HG02763 (cell line): ENCODE measurements around the gene XPO6.

Source experiments
- ATAC-seq: cut with Tn5 transposase; IDR thresholded peaks from one replicate; pipeline ENCODE4 v1.9.1; 2021; ENCODE audit warnings: mild to moderate bottlenecking, moderate library complexity; ENCODE audit not compliant: unreplicated experiment

The XPO6 gene

DNA sequence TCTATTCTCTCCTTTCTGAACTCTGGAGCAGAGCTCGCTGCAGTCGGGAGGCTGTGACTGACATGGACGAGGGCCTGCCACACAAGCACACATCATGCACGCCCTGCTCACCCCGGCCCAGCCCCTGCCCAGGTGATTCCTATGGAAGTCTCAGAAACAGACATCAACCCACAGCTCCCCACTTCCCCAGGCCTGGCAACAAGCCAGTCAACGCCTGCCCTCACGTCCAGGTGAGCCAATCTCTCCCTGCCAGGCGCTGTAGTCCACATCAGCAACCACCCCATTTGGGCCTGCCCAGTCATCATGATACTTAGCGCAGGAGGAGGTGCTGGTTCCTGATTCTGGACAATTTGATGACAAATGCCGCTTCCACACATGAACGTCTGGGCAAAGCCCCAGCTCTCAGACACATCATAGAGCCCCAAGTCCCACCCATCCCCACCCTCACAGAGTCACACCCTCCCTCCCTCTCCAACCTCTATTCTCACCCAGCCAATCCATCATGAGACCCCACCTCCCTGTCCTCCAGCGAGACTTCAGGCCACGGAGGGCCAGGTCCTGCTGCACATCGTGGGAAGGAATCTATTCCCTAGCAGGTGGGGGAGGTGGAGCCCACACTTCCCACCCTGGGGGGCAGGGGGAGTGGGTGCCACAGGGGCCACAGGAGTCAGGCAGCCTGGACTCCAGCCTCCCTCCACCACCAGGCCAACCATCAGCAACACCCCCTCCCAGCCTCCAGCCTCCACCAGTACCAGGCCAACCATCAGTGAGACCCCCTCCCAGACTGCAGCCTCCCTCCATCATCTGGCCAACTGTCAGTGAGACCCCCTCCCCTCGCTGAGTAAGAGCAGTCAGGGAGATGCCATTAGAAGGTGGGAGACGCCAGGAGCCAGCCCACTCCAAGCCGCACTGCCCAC lies 114.5 kb downstream of the XPO6 start:
- ATAC-seq = no peak

DNA sequence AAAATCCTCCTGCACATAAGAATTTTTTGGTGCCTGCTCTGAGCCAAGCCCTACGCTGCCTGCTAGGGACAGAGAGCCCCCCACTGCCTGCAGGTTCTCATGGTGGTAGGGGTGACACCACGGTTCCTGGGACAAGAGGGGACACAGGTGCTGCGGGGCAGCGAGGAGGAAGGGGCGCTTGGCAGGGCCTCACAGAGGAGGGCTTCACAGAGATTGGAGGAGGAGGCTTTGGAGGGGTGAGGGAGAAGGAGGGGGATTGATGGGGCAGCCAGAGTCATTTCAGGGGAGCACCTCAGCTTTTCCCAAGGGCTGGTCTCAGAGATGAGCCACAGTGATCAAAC lies 118.4 kb downstream of the XPO6 start:
- no peak for ATAC-seq

DNA sequence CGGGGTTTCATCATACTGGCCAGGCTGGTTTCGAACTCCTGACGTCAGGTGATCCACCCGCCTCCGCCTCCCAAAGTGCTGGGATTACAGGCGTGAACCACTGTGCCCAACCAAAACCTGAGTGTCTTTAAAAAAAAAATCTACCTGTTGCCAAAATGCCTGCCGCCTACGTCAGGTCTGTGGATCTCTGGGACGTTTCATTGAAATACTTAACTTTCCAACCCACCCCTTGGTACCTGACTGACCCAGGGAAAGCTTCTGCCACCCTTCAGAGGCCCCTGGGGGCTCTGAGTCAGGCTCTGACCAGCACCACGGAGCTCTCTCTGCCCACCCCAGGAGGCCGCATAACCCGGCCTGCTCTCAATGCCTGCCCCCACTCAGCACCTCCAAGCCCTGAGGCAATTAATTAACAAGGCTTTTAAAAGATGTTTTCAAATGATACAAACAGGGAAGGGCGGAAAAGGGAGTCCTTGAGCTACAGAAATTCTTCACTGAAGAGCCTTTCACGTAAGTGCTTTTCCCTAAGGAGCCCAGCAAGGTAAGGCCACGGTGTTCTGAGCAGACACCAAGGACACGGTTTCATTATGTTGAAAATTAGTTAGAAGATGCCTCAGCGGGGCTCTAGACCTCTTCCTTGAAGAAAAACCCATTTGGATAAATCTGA lies 118.9 kb downstream of the XPO6 start:
- no peak for ATAC-seq

DNA sequence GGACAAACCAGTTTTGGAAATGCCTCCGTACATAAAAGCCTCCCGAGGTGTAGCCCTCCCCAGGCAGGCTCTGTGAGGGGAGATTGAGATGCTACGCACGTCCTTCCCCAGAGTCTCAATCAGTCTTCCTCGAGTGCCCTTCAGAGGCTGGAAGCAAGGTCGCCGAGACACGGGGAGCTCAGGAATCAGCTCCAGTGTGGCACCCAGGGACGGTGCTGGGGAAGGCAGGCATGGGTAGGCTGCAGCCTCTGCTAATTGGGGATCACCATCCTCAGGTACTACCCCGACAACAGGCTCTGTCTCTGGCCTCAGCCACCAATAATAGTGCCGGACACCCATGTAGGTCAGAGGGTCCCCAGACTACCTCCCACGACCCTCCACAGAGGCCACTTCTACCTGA lies 120.1 kb downstream of the XPO6 start:
- ATAC-seq = no peak

DNA sequence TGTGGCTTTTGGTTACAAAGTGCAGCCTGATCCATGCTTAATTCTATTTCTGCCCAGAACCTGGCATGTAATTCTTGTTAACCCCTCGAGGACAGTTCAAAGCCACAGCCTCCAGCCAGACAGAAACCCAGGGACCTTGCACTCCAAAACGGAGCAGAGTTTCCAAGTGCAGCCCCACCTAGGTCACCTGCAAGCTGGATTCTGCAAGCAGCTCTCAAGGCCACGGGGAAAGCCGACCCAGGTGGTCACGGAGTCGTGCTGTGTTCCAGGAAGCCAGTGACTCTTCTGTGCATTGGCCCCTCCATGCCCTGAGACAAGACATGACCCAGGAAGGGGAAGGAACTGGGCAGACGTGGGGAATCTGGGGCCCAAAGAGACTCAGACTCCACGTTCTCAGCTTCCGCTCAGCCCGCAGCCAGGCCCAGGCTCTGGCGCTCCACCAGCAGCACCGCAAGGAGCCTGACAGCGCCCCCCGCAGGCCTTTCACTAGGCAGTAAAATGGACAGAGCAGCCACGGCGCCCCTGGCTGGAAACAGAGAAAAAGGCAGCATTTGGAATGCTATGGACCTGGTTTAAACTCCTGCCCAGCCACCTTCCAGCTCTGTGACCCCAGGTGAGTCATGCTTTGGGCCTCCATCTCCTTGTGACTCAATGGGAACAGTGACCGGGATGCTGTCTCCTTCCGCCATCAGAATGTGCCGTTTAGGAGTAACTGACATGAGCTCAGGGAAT lies 121.0 kb downstream of the XPO6 start:
- no peak for ATAC-seq

DNA sequence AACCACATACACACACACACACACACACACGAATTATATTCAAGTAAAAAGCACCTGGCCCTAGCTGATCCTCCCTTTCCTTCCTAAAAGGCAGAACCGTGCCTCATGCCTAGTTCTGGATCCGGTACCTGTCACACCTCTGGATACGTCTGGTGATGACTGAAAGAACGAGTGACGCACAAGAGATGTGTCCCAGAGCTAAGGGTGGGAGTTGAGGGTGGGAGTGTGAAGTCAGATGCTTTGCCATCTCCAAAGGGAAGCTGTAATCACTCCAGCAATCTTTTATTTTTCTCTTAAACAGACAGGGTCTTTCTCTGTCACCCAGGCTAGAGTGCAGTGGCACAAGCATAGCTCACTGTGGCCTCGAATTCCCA lies 121.8 kb downstream of the XPO6 start:
- no peak for ATAC-seq

GRCh38 chr16:28089205-28089991 lies 122.4 kb downstream of the XPO6 start:
- ATAC-seq = no peak

GRCh38 chr16:28087675-28088300 lies 124.0 kb downstream of the XPO6 start:
- no peak for ATAC-seq

DNA sequence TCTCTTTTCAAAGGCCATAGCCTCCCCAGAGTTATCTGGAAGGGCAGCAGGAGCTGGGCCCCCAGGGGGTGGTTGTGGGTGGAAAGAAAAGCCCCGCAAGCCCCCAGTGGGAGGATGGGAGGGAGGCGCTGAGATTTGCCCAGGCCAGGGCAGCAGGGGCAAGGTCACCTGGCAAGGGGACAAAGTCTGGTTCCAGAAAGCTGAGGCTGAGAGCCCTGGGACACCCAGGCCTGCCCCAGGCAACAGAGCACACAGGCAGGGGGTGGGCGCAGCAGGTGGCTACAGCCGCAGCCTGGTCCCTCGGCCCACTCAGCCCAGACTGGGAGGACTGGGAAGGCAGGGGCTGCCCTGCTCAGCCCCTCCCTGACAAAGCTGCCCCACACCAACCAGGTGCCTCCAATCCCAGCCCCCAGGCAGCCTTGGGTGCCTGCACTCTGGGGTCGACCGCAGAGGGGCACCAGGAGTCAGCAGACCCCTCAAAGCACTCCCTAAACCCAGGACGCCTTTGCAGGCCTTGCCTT lies 124.6 kb downstream of the XPO6 start:
- ATAC-seq = no peak

DNA sequence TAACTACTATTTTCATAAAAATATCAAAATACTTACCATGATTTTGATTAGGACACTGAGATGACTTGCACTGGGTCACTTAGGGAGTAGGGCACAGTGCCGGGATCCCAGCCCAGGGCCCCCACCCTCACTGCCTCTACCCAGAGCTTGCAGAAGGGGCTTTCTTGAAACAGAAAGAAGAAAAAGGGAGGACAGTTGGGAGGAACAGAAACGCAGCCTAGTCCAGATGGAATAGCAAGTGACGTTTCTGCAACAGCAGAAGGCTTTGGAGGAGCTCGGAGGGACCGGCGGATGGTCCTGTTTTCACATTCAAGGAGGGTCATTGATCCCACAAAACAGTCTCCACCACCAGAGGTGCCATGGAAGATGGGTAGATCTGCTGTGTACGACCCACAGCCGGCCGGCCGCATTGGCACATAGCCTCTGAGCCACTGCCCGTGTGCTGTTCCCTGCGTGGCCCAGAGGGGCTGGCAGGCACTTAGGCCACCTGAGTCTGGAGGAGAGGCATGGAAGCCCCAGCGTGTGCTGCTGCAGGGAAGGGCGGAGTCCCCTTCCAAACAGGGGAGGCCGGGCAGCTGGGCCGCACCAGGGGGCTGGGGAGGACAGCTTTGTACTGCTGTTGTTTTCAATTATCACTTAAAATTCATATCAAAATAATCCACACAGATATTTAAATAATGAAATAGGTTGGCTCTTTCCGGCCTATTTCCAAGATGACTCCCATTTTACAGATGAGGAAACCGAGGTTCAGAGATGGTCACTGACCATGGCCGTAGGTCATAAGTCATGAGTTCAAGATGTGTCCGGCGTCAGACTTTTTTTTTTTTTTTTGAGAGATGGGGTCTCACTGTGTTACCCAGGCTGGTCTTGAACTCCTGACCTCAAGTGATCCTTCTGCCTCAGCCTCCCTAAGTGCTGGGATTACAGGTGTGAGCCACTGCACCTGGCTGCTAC lies 125.3 kb downstream of the XPO6 start:
- ATAC-seq = no peak

- no peak for ATAC-seq
Measured at GRCh38 chr16:28085389-28086171, 126.2 kb downstream of the XPO6 start.

DNA sequence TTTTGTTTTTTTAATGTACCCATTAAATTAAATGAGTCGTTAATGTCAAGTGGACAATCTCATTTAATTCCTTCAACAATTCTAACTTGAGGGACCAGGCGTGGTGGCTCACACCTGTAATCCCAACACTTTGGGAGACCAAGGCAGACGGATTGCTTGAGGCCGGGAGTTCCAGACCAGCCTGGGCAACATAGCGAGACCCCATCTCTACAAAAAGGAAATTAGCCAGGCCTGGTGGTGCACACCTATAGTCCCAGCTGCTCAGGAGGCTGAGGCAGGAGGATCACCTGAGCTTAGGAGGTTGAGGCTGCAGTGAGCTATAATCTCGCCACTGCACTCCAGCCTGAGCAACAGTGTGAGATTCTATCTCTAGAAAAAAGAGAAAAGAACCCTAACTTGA lies 127.6 kb downstream of the XPO6 start:
- no peak for ATAC-seq

DNA sequence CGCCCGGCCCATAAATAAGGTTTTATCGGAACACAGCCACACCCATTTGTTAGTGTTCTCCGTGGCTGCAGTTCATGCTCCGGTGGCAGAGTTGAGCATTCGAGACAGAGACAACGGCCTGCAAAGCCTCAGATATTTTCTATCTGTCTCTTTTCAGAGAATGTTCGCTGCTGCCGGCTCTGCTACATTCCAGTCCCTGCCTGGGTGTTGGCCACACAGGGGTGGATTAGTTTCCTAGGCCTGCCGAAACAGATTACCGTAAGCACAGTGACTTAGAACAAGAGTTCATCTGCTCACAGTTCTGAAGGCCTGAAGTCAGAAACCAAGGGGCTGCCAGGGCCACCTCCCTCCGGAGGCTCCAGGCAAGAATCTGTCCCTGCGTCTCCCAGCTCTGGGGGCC lies 129.1 kb downstream of the XPO6 start:
- no peak for ATAC-seq

- ATAC-seq = no peak
Measured at GRCh38 chr16:28081391-28081968, 130.3 kb downstream of the XPO6 start.

DNA sequence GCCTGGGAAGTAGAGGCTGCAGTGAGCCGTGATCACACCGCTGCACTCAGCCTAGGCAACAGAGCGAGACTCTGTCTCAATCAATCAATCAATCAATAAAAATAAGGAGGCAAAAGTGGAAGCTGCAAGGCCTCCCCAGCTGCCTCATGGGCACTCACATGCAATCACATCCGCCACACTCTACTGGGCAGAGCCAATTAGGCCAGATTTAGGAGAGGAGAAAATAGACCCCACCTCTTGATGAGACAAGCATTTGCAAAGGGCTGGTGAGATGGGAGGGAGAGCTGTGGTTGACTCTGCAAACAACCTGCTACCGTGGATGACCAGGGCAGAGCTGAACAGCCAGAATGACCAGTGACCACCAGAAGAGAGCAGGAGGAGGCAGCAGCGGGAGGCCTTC lies 133.5 kb downstream of the XPO6 start:
- ATAC-seq = no peak

DNA sequence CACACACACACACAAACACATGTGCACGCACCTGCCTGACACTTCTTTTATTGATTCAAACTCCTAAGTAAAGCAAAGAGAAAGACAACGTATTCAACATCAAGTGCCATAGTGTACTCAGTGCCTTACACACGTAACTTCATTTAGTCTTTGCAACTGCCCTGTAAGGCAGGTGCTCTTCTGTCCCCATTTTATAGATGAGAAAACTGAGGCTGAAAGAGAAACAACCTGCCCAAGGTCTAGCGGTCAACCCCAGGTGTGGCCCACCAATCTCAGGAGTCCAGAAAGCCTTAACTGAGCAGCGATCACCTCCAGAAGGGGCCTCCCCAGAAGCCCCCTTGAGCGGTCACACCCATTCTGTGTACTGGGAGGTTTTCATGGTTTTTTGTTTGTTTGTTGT lies 137.9 kb downstream of the XPO6 start:
- ATAC-seq = no peak

DNA sequence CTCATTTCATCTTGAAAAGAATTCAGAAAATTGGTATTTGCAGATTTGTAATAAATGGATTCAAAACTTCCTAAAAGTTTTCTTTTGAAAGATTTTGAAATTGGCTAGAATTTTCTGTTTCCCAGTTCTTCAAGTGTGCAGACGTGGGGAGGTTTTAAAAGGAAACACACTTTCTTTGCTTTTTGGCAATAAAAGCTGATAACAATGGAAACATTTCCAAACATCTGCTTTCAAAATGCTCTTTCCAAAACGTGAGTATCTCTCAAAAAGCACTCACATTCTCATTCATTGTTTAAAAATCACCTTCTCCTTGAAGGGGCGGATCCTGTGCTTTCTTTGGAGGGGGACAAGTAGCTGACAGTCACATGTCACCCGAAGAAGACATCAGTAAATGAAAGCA lies 139.7 kb downstream of the XPO6 start:
- ATAC-seq = no peak
